Liver (tissue), 9 donors: Measurements from ENCODE around the gene SCNN1A. TPM values are rescaled to one million over a fixed set of nuclear protein-coding genes. Genes with fewer than 3 reads are reported as not detected.

Experiments
- DNase-seq: peaks from one replicate; pipeline ENCODE4 v3.0.0-alpha.2; 2017; ENCODE audit warnings: low spot score
- H3K27ac ChIP-seq, 2 donors: one replicate each; pipeline ENCODE4 v1.7.0; 2013; ENCODE audit warnings: inconsistent platforms in 2 of 2, low read length in 2 of 2, control low read depth in 1 of 2, low read depth in 1 of 2, mild to moderate bottlenecking in 1 of 2
- H3K27me3 ChIP-seq, 4 donors: one replicate each; pipeline versions ENCODE4 v1.6.1 to v1.7.0; 2013; ENCODE audit warnings: low read length in 3 of 4, inconsistent platforms in 1 of 4, mild to moderate bottlenecking in 1 of 4, moderate library complexity in 1 of 4; ENCODE audit not compliant: control insufficient read depth in 4 of 4, insufficient read depth in 4 of 4
- H3K36me3 ChIP-seq, 4 donors: one replicate each; pipeline versions ENCODE4 v1.6.1 to v1.7.0; 2013; ENCODE audit warnings: low read length in 3 of 4, mild to moderate bottlenecking in 3 of 4, low read depth in 1 of 4, moderate library complexity in 1 of 4; ENCODE audit not compliant: control insufficient read depth in 4 of 4, insufficient read depth in 3 of 4
- H3K4me1 ChIP-seq, 4 donors: one replicate each; pipeline versions ENCODE4 v1.6.1 to v1.7.0; 2013; ENCODE audit warnings: low read length in 3 of 4, mild to moderate bottlenecking in 3 of 4, moderate library complexity in 1 of 4; ENCODE audit not compliant: control insufficient read depth in 4 of 4, insufficient read depth in 4 of 4
- H3K4me3 ChIP-seq, 3 donors: one replicate each; pipeline versions ENCODE4 v1.6.1 to v1.7.0; 2013; ENCODE audit warnings: low read length in 3 of 3, control low read depth in 1 of 3, low read depth in 1 of 3, mild to moderate bottlenecking in 1 of 3
- H3K9ac ChIP-seq, 2 donors: one replicate each; pipeline ENCODE4 v1.7.0; 2013; ENCODE audit warnings: low read length in 2 of 2, mild to moderate bottlenecking in 2 of 2, moderate library complexity in 2 of 2, control low read depth in 1 of 2, low read depth in 1 of 2
- H3K9me3 ChIP-seq, 4 donors: one replicate each; pipeline versions ENCODE4 v1.6.1 to v1.7.0; 2013; ENCODE audit warnings: low read length in 3 of 4; ENCODE audit not compliant: control insufficient read depth in 4 of 4
- EGR1 ChIP-seq, 2 donors: IDR thresholded peaks; 2 replicates each; pipeline ENCODE4 v1.6.1; 2016 to 2018; ENCODE audit warnings: antibody characterized with exemption in 2 of 2, low read depth in 2 of 2
- FOXA1 ChIP-seq: IDR thresholded peaks from 2 replicates; pipeline ENCODE4 v1.6.1; 2016; ENCODE audit warnings: antibody characterized with exemption
- FOXA2 ChIP-seq: IDR thresholded peaks from 2 replicates; pipeline ENCODE4 v1.6.1; 2016; ENCODE audit warnings: antibody characterized with exemption
- GABPA ChIP-seq, 2 donors: IDR thresholded peaks in 1 of 2; conservative IDR thresholded peaks in 1 of 2; 2 replicates each; pipeline ENCODE4 v1.6.1; 2016; ENCODE audit warnings: antibody characterized with exemption in 2 of 2, mild to moderate bottlenecking in 1 of 2, moderate library complexity in 1 of 2
- HNF4A ChIP-seq, 2 donors: conservative IDR thresholded peaks; 2 replicates each; pipeline ENCODE4 v1.6.1; 2016; ENCODE audit warnings: antibody characterized with exemption in 2 of 2, mild to moderate bottlenecking in 2 of 2
- JUND ChIP-seq, 2 donors: IDR thresholded peaks; 2 replicates each; pipeline ENCODE4 v1.6.1; 2016; ENCODE audit warnings: antibody characterized with exemption in 2 of 2
- MAX ChIP-seq: IDR thresholded peaks from 2 replicates; pipeline ENCODE4 v1.6.1; 2016; ENCODE audit warnings: antibody characterized with exemption
- NR2F2 ChIP-seq: IDR thresholded peaks from 2 replicates; pipeline ENCODE4 v1.6.1; 2016; ENCODE audit warnings: antibody characterized with exemption
- RAD21 ChIP-seq, 2 donors: IDR thresholded peaks; 2 replicates each; pipeline ENCODE4 v1.6.1; 2016; ENCODE audit warnings: antibody characterized with exemption in 2 of 2, mild to moderate bottlenecking in 2 of 2
- REST ChIP-seq: IDR thresholded peaks from 2 replicates; pipeline ENCODE4 v1.6.1; 2016; ENCODE audit warnings: antibody characterized with exemption, mild to moderate bottlenecking
- RXRA ChIP-seq, 2 donors: IDR thresholded peaks; 2 replicates each; pipeline ENCODE4 v1.6.1; 2017 to 2018; ENCODE audit warnings: antibody characterized with exemption in 2 of 2, mild to moderate bottlenecking in 1 of 2
- SP1 ChIP-seq: IDR thresholded peaks from 2 replicates; pipeline ENCODE4 v1.6.1; 2018; ENCODE audit warnings: antibody characterized with exemption, mild to moderate bottlenecking
- TAF1 ChIP-seq: conservative IDR thresholded peaks from 2 replicates; pipeline ENCODE4 v1.6.1; 2016; ENCODE audit warnings: antibody characterized with exemption, mild to moderate bottlenecking
- YY1 ChIP-seq: IDR thresholded peaks from 2 replicates; pipeline ENCODE4 v1.6.1; 2016; ENCODE audit warnings: antibody characterized with exemption, mild to moderate bottlenecking
- ZBTB33 ChIP-seq: IDR thresholded peaks from 2 replicates; pipeline ENCODE4 v1.6.1; 2016; ENCODE audit warnings: antibody characterized with exemption
- WGBS: extraction: QIAGEN DNeasy Blood & Tissue Kit; methylation state at CpG from one replicate; pipeline ENCODE4 v1.1.7; 2013; 5-methylcytosine and 5-hydroxymethylcytosine counted together
- polyA plus RNA-seq, 2 donors: library from polyadenylated mRNA; stranded (reverse) in 1 of 2; unstranded in 1 of 2; fragments of 200-250 nt in 1 of 2; fragments of >200 nt in 1 of 2; fragmentation: Nextera tagmentation in 1 of 2; extraction: Ambion mirVana in 1 of 2; gene quantifications; one replicate each; pipeline versions ENCODE4 v1.2.1 to v1.2.3, GENCODE V29; 2013 to 2015
- total RNA-seq, 2 donors: library from RNA; depleted of rRNA; stranded (reverse); fragments of >200 nt; gene quantifications; one replicate each; pipeline ENCODE4 v1.2.3, GENCODE V29; 2014
- TF ChIP-seq, protein P1 (sequence below): IDR thresholded peaks from 2 replicates; pipeline ENCODE4 v1.6.1; 2016; ENCODE audit warnings: antibody characterized with exemption
- donor health status: healthy.
- donor health status: healthy.
- donor health status: healthy.
- donor health status: healthy.
- donor health status: healthy.

Gene SCNN1A
- total and polyA plus RNA-seq, 4 donors = 0.47 to 7.7 (median 2.9) TPM

DNA sequence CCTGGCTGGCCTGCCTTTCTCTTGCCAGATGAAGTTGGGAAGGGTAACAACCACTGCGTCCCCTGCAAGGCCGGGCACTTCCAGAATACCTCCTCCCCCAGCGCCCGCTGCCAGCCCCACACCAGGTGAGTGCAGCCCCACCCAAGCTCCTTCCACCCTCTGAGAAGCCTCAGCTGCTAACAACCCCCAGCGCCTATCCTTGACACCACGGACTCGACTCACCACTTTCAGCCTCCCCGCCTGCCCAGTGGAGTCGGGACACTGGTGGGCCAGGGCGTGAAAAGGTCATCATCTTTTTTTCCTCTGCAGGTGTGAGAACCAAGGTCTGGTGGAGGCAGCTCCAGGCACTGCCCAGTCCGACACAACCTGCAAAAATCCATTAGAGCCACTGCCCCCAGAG, 10.7 kb upstream of the SCNN1A start:
- no peak overlapping the region for H3K27ac ChIP-seq
- no peaks in the 10 kb centered on the region for H3K27me3 ChIP-seq
- TF ChIP-seq NR2F2 = no peak
- no peak for TF ChIP-seq EGR1 (IDR thresholded peaks at IDR 0.05; ENCODE audit: low read depth in 2 of 2)
- TF ChIP-seq RAD21 (IDR thresholded peaks at IDR 0.05) = no peak
- TF ChIP-seq JUND (IDR thresholded peaks at IDR 0.05) = no peak
- no peak for TF ChIP-seq RXRA (IDR thresholded peaks at IDR 0.05)
- no peak for TF ChIP-seq YY1
- no peak for TF ChIP-seq ZBTB33
- TF ChIP-seq FOXA1 = no peak
- no peak for TF ChIP-seq GABPA (IDR thresholded peaks at IDR 0.05 in 1 of 2, conservative IDR thresholded peaks at IDR 0.05 in 1 of 2)
- TF ChIP-seq HNF4A (conservative IDR thresholded peaks at IDR 0.05) = no peak
- TF ChIP-seq FOXA2 = no peak
- TF ChIP-seq, protein P1, sequence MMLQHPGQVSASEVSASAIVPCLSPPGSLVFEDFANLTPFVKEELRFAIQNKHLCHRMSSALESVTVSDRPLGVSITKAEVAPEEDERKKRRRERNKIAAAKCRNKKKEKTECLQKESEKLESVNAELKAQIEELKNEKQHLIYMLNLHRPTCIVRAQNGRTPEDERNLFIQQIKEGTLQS = no peak
- no peak for TF ChIP-seq TAF1
- no peaks in the 10 kb centered on the region for H3K9me3 ChIP-seq
- H3K4me1 ChIP-seq = peaks cover 13 to 34% (median 23%) of the 10 kb centered on the region in 4 donors
- peaks cover 26 to 35% (median 32%) of the 10 kb centered on the region in 4 donors for H3K36me3 ChIP-seq
- no peak overlapping the region for H3K9ac ChIP-seq
- WGBS = 90% methylated on average over 11 of the region's 11 CpGs
- DNase-seq = no peak
- H3K4me3 ChIP-seq = no peak overlapping the region

DNA sequence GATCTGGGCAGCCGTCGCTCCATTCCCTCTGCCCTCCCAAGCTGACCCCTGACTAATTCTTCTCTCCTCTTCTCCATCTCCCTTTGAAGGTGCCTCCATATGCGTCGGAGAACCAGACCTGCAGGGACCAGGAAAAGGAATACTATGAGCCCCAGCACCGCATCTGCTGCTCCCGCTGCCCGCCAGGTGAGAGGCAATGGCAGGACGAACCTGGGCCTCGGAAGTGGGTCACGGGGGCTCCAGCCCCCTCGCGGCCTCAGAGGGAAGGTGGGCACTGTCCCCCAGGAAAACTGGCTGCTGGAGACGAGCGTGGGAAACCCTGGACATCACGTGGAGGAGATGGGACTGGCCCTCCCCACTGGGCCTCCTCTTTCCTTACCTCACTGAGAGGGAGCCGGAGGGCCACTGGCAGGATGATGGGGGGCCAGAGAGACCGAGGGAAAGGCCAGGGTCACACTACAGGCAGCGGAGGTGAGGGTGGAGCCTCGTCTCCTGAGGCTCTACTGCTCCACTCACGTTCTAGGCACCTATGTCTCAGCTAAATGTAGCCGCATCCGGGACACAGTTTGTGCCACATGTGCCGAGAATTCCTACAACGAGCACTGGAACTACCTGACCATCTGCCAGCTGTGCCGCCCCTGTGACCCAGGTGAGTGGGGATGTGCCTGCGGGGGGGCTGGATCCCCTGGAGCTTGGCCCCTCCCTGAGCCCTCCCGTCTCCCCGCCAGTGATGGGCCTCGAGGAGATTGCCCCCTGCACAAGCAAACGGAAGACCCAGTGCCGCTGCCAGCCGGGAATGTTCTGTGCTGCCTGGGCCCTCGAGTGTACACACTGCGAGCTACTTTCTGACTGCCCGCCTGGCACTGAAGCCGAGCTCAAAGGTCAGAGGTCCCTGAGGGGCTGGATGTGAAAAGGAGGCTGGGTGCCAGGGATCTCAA, 9.4 kb upstream of the SCNN1A start:
- no peak for DNase-seq
- Histone ChIP-seq H3K9me3 (no peaks in the 10 kb centered on the region), H3K27me3 (no peaks in the 10 kb centered on the region), H3K27ac (peak overlapping the region; percentile 95), H3K36me3 (peaks cover 19 to 23% (median 21%) of the 10 kb centered on the region in 4 donors), H3K9ac (peak overlapping the region; percentile 77 to 94), H3K4me1 (peaks cover 13 to 34% (median 23%) of the 10 kb centered on the region in 4 donors), H3K4me3 (peak overlapping the region; percentile 88 to 91 (median 89))
- WGBS = 15% methylated on average over 36 of the region's 36 CpGs
- peak; percentile 45 for TF ChIP-seq SP1
- TF ChIP-seq NR2F2 = peak; percentile 71
- peak; percentile 51 to 71 for TF ChIP-seq RXRA (IDR thresholded peaks at IDR 0.05)
- no peak for TF ChIP-seq GABPA (IDR thresholded peaks at IDR 0.05 in 1 of 2, conservative IDR thresholded peaks at IDR 0.05 in 1 of 2)
- no peak for TF ChIP-seq FOXA2
- peak; percentile 57 to 59 for TF ChIP-seq HNF4A (conservative IDR thresholded peaks at IDR 0.05)
- no peak for TF ChIP-seq YY1
- TF ChIP-seq, protein P1 = no peak
- peak in 1 of 2 donors; percentile 35 for TF ChIP-seq RAD21 (IDR thresholded peaks at IDR 0.05)
- TF ChIP-seq EGR1 (IDR thresholded peaks at IDR 0.05; ENCODE audit: low read depth in 2 of 2) = no peak
- TF ChIP-seq REST = peak; percentile 21
- peak; percentile 65 for TF ChIP-seq TAF1
- TF ChIP-seq MAX = peak; percentile 62
